H9 (cell line): Measurements from ENCODE around the gene PLIN4. TPM values are rescaled to one million over a fixed set of nuclear protein-coding genes. Genes with fewer than 3 reads are reported as not detected.

Experiments
- DNase-seq: peaks from one replicate; pipeline ENCODE4 v3.0.0-alpha.2; 2017
- H2AFZ ChIP-seq: one replicate; pipeline ENCODE4 v1.6.1; 2013; ENCODE audit warnings: mild to moderate bottlenecking, low read length, control low read depth, moderate library complexity
- H2AK5ac ChIP-seq: 2 replicates; pipeline ENCODE4 v1.6.1; 2013; ENCODE audit warnings: low read length, control low read depth, mixed read lengths; ENCODE audit not compliant: insufficient read length
- H2BK120ac ChIP-seq: one replicate; pipeline ENCODE4 v1.6.1; 2013; ENCODE audit warnings: low read depth, mild to moderate bottlenecking, low read length, control low read depth, inconsistent platforms; ENCODE audit not compliant: poor library complexity, severe bottlenecking
- H2BK12ac ChIP-seq: 2 replicates; pipeline ENCODE4 v1.6.1; 2013; ENCODE audit warnings: low read length, control low read depth, mixed read lengths, low read depth; ENCODE audit not compliant: insufficient read length
- H2BK15ac ChIP-seq: 2 replicates; pipeline ENCODE4 v1.6.1; 2013; ENCODE audit warnings: low read depth, low read length, control low read depth
- H2BK20ac ChIP-seq: one replicate; pipeline ENCODE4 v1.6.1; 2013; ENCODE audit warnings: low read depth, mild to moderate bottlenecking, low read length, control low read depth, inconsistent platforms; ENCODE audit not compliant: poor library complexity, severe bottlenecking
- H2BK5ac ChIP-seq: 2 replicates; pipeline ENCODE4 v1.6.1; 2013; ENCODE audit warnings: low read length, control low read depth, mixed read lengths; ENCODE audit not compliant: insufficient read length
- H3K14ac ChIP-seq: 2 replicates; pipeline ENCODE4 v1.6.1; 2013; ENCODE audit warnings: low read length, control low read depth; ENCODE audit not compliant: insufficient read depth
- H3K18ac ChIP-seq: 2 replicates; pipeline ENCODE4 v1.6.1; 2013; ENCODE audit warnings: low read depth, mild to moderate bottlenecking, mixed read lengths, low read length, control low read depth; ENCODE audit not compliant: insufficient read length
- H3K23ac ChIP-seq: 2 replicates; pipeline ENCODE4 v1.6.1; 2013; ENCODE audit warnings: low read length, control low read depth, mixed read lengths, low read depth; ENCODE audit not compliant: insufficient read length
- H3K23me2 ChIP-seq: 2 replicates; pipeline ENCODE4 v1.6.1; 2013; ENCODE audit warnings: low read depth, mild to moderate bottlenecking, mixed read lengths, low read length, control low read depth; ENCODE audit not compliant: insufficient read length, poor library complexity, severe bottlenecking
- H3K27ac ChIP-seq: 2 replicates; pipeline ENCODE4 v1.5.1; 2013; ENCODE audit warnings: low read length, control low read depth, mixed read lengths, low read depth; ENCODE audit not compliant: insufficient read length
- H3K27me3 ChIP-seq: 2 replicates; pipeline ENCODE4 v1.6.1; 2013; ENCODE audit warnings: low read length, control low read depth, inconsistent platforms; ENCODE audit not compliant: insufficient read depth
- H3K4ac ChIP-seq: 2 replicates; pipeline ENCODE4 v1.6.1; 2013; ENCODE audit warnings: low read depth, mild to moderate bottlenecking, control low read depth, inconsistent platforms, low read length, moderate library complexity
- H3K4me1 ChIP-seq: 2 replicates; pipeline ENCODE4 v1.6.1; 2013; ENCODE audit warnings: low read length, control low read depth, inconsistent platforms; ENCODE audit not compliant: insufficient read depth
- H3K4me2 ChIP-seq: 2 replicates; pipeline ENCODE4 v1.6.1; 2013; ENCODE audit warnings: low read length, control low read depth, mixed read lengths; ENCODE audit not compliant: insufficient read length, insufficient read depth
- H3K56ac ChIP-seq: 2 replicates; pipeline ENCODE4 v1.6.1; 2013; ENCODE audit warnings: low read depth, mild to moderate bottlenecking, mixed read lengths, low read length, control low read depth; ENCODE audit not compliant: insufficient read length
- H3K79me1 ChIP-seq: 2 replicates; pipeline ENCODE4 v1.6.1; 2013; ENCODE audit warnings: low read depth, mild to moderate bottlenecking, moderate library complexity, low read length, control low read depth, inconsistent platforms; ENCODE audit not compliant: insufficient read depth, poor library complexity, severe bottlenecking
- H3K79me2 ChIP-seq: 2 replicates; pipeline ENCODE4 v1.6.1; 2013; ENCODE audit warnings: low read length, control low read depth, inconsistent platforms; ENCODE audit not compliant: insufficient read depth
- H3K9ac ChIP-seq: 2 replicates; pipeline ENCODE4 v1.6.1; 2013; ENCODE audit warnings: low read length, control low read depth, mixed read lengths; ENCODE audit not compliant: insufficient read length; ENCODE audit errors: extremely low read depth
- H3K9me3 ChIP-seq: one replicate; pipeline ENCODE4 v1.6.1; 2013; ENCODE audit warnings: low read depth, low read length, inconsistent platforms; ENCODE audit not compliant: control insufficient read depth
- H3T11ph ChIP-seq: one replicate; pipeline ENCODE4 v1.6.1; 2013; ENCODE audit warnings: mild to moderate bottlenecking, low read length, control low read depth, inconsistent platforms
- H4K20me1 ChIP-seq: one replicate; pipeline ENCODE4 v1.6.1; 2013; ENCODE audit not compliant: control insufficient read depth, insufficient read length, insufficient read depth
- H4K5ac ChIP-seq: 2 replicates; pipeline ENCODE4 v1.6.1; 2013; ENCODE audit warnings: low read depth, mild to moderate bottlenecking, mixed read lengths, low read length, control low read depth; ENCODE audit not compliant: insufficient read length
- H4K8ac ChIP-seq: replicated peaks from 2 replicates; pipeline ENCODE4 v1.6.1; 2013; ENCODE audit warnings: low read length, control low read depth, mixed read lengths, low read depth; ENCODE audit not compliant: insufficient read length
- H4K91ac ChIP-seq: 2 replicates; pipeline ENCODE4 v1.6.1; 2013; ENCODE audit warnings: low read depth, mild to moderate bottlenecking, moderate library complexity, mixed read lengths, low read length, control low read depth; ENCODE audit not compliant: insufficient read length
- H3K27ac Mint-ChIP-seq, 3 experiments: 2 replicates in 2 of 3; 3 replicates in 1 of 3; pipeline ENCODE4 v1.8.0; 2020 to 2021; ENCODE audit warnings: mixed read lengths in 3 of 3, mild to moderate bottlenecking in 1 of 3, moderate library complexity in 1 of 3
- H3K27me3 Mint-ChIP-seq: 2 replicates; pipeline ENCODE4 v1.8.0; 2021; ENCODE audit warnings: low read depth, mild to moderate bottlenecking, moderate library complexity, mixed read lengths
- H3K36me3 Mint-ChIP-seq, 3 experiments: 2 replicates in 2 of 3; 3 replicates in 1 of 3; pipeline ENCODE4 v1.8.0; 2020 to 2021; ENCODE audit warnings: low read depth in 3 of 3, mixed read lengths in 3 of 3; ENCODE audit not compliant: insufficient read depth in 1 of 3
- H3K4me1 Mint-ChIP-seq, 2 experiments: 2 replicates each; pipeline ENCODE4 v1.8.0; 2020; ENCODE audit warnings: mixed read lengths in 2 of 2
- H3K4me3 Mint-ChIP-seq, 2 experiments: 2 replicates in 1 of 2; 3 replicates in 1 of 2; pipeline ENCODE4 v1.8.0; 2020 to 2021; ENCODE audit warnings: mild to moderate bottlenecking in 2 of 2, mixed read lengths in 2 of 2, moderate library complexity in 1 of 2
- H3K9me3 Mint-ChIP-seq, 2 experiments: 2 replicates in 1 of 2; 3 replicates in 1 of 2; pipeline ENCODE4 v1.8.0; 2020; ENCODE audit warnings: mild to moderate bottlenecking in 2 of 2, mixed read lengths in 2 of 2, moderate library complexity in 1 of 2
- WGBS: extraction: QIAGEN DNeasy Blood & Tissue Kit; methylation state at CpG from one replicate; pipeline ENCODE4 v1.1.7; 2013; ENCODE audit warnings: missing lambda C conversion rate, low lambda C conversion rate, mixed read lengths; ENCODE audit not compliant: insufficient read length; ENCODE audit errors: extremely low coverage; 5-methylcytosine and 5-hydroxymethylcytosine counted together
- total RNA-seq: library from RNA; stranded (reverse); gene quantifications from 2 replicates; pipeline ENCODE4 v1.2.1, GENCODE V29; 2021
- TF ChIP-seq, protein P1 (sequence below): fragments of 200-600 bp; sonication (generic); conservative IDR thresholded peaks from 3 replicates; pipeline ENCODE4 v1.8.0; 2021; ENCODE audit warnings: antibody characterized with exemption, mild to moderate bottlenecking

PLIN4 gene
- total RNA-seq, 1 experiment from 2014 or later: 1.1 TPM

DNA sequence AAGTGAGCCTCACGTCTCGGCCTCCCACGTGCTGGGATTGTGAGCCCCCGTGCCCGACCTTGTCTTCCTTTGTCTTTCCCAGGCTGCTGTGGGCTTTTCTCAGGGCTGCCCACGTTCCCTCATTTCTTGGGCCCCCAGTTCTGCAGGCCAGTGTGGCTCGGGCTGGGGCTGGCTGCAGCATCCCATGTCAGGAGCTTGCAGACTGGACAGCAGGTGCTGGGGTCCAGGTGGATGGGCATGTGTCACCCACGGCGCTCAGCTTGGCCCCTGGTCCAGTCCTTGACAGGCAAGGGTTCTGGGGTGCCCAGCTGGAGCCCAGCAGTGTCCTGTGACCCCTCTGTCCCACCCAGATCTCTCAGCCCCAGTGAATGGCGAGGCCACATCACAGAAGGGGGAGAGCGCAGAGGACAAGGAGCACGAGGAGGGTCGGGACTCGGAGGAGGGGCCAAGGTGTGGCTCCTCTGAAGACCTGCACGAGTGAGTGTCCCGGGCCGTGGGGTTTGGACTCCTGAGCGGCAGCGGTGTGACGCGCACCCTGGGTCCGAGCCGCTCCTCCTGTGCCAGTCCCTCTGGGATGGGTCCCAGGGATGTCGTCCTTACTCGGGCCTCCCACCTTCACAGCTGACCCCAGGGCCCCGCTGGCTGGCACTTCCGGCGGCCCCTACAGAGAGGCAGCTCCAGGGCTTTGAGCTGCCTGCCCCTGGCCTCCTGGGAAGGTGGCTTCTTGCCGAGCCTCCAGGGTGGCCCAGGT is 17.3 kb downstream of the PLIN4 start:
- WGBS: no CpG with 5 or more reads among the region's 29 CpGs
- Histone ChIP-seq H2BK15ac (no peak overlapping the region), H2BK120ac (no peak overlapping the region), H3K4ac (no peak overlapping the region), H3K79me1 (no peaks in the 10 kb centered on the region), H3K4me1 (no peaks in the 10 kb centered on the region), H3K4me2 (no peak overlapping the region), H4K5ac (no peak overlapping the region), H3K23ac (no peak overlapping the region), H3K27me3 (no peaks in the 10 kb centered on the region), H2AK5ac (no peak overlapping the region), H4K20me1 (no peaks in the 10 kb centered on the region), H2BK12ac (no peak overlapping the region), H3T11ph (no peak overlapping the region), H2BK5ac (no peak overlapping the region), H2AFZ (no peak overlapping the region), H3K79me2 (no peaks in the 10 kb centered on the region), H4K8ac (no peak overlapping the region), H3K9ac (no peak overlapping the region), H4K91ac (no peak overlapping the region), H2BK20ac (no peak overlapping the region), H3K56ac (no peak overlapping the region), H3K27ac (no peak overlapping the region), H3K9me3 (no peaks in the 10 kb centered on the region), H3K18ac (no peak overlapping the region), H3K14ac (no peak overlapping the region), H3K23me2 (no peaks in the 10 kb centered on the region)
- Mint-ChIP-seq H3K9me3 (no peaks in the 10 kb centered on the region), H3K27me3 (no peaks in the 10 kb centered on the region; the same call in 1 of the 2 replicates), H3K36me3 (peaks cover 16 to 63% (median 51%) of the 10 kb centered on the region in 3 experiments; a peak in 6 of 7 replicates), H3K4me3 (no peak overlapping the region), H3K27ac (no peak overlapping the region), H3K4me1 (no peaks in the 10 kb centered on the region)
- TF ChIP-seq, protein P1, sequence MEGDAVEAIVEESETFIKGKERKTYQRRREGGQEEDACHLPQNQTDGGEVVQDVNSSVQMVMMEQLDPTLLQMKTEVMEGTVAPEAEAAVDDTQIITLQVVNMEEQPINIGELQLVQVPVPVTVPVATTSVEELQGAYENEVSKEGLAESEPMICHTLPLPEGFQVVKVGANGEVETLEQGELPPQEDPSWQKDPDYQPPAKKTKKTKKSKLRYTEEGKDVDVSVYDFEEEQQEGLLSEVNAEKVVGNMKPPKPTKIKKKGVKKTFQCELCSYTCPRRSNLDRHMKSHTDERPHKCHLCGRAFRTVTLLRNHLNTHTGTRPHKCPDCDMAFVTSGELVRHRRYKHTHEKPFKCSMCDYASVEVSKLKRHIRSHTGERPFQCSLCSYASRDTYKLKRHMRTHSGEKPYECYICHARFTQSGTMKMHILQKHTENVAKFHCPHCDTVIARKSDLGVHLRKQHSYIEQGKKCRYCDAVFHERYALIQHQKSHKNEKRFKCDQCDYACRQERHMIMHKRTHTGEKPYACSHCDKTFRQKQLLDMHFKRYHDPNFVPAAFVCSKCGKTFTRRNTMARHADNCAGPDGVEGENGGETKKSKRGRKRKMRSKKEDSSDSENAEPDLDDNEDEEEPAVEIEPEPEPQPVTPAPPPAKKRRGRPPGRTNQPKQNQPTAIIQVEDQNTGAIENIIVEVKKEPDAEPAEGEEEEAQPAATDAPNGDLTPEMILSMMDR: no peak
- no peak for DNase-seq
